Left ventricle myocardium inferior (tissue), 1 donor: ENCODE results near the gene CCDC57. TPM values are rescaled to one million over a fixed set of nuclear protein-coding genes. Genes with fewer than 3 reads are reported as not detected.

Experiments
- DNase-seq: peaks from one replicate; pipeline ENCODE4 v3.0.0-alpha.2; 2020
- H3K27ac ChIP-seq: fragments of 200-600 bp; replicated peaks from 2 replicates; pipeline ENCODE4 v1.8.0; 2021
- H3K27me3 ChIP-seq: fragments of 200-600 bp; 2 replicates; pipeline ENCODE4 v1.8.0; 2021; ENCODE audit warnings: low read depth
- H3K36me3 ChIP-seq: fragments of 200-600 bp; 2 replicates; pipeline ENCODE4 v1.8.0; 2021
- H3K4me1 ChIP-seq: fragments of 200-600 bp; 2 replicates; pipeline ENCODE4 v1.8.0; 2021
- H3K4me3 ChIP-seq: fragments of 200-600 bp; 2 replicates; pipeline ENCODE4 v1.8.0; 2021; ENCODE audit warnings: mild to moderate bottlenecking, moderate library complexity
- H3K9me3 ChIP-seq: fragments of 200-600 bp; replicated peaks from 2 replicates; pipeline ENCODE4 v1.8.0; 2021
- intact Hi-C: fragments of 100-400 bp; cut with micrococcal nuclease; formaldehyde crosslinking; loops from one replicate; pipeline ENCODE4 v1.11.0; 2022
- total RNA-seq: library from RNA; stranded (reverse); fragmentation: NEBNext Ultra II Directional; extraction: Animal tissue kit (Norgen Biotek cat#: 25700); gene quantifications from one replicate; pipeline ENCODE4 v1.2.1, GENCODE V29; 2021
- TF ChIP-seq, protein P1 (sequence below): fragments of 200-600 bp; IDR thresholded peaks from 2 replicates; pipeline ENCODE4 v1.8.0; 2021; ENCODE audit warnings: antibody characterized with exemption, mild to moderate bottlenecking, borderline replicate concordance
- donor health status: DM: no; HTN: yes; CAD: no; lungs with severe emphysema.

Gene CCDC57
- total RNA-seq, 1 donor from 2014 or later, result 8.1 TPM

DNA sequence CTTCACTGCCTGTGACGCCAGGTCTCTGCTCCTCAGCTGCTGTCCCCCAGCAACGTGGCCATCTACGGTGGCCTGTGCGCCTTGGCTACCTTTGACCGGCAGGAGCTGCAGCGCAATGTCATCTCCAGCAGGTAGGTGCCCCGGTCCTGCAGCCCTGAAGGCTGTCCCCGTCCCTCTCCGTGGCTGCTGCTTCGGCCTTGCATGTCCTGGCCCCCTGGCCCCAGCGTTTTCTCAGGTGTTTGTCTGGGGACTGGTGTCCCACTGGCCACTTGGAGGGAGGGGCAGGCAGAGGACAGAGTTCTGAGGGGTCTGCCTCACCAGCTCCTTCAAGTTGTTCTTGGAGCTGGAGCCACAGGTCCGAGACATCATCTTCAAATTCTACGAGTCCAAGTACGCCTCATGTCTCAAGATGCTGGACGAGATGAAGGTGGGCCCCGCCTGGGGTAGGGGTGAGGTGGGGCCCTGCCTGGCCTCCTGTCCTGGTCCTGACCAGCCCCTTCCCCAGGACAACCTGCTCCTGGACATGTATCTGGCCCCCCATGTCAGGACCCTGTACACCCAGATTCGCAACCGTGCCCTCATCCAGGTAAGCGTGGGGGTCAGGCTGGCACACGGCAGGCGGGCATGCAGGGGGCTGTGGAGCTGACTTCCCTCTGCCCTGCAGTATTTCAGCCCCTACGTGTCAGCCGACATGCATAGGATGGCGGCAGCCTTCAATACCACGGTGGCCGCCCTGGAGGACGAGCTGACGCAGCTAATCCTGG is 156.5 kb downstream of the CCDC57 start:
- Histone ChIP-seq H3K27me3 (no peaks in the 10 kb centered on the region), H3K4me1 (peaks cover 24% of the 10 kb centered on the region), H3K27ac (no peak overlapping the region), H3K36me3 (peaks cover 76% of the 10 kb centered on the region), H3K9me3 (no peaks in the 10 kb centered on the region), H3K4me3 (no peak overlapping the region)
- TF ChIP-seq, protein P1, sequence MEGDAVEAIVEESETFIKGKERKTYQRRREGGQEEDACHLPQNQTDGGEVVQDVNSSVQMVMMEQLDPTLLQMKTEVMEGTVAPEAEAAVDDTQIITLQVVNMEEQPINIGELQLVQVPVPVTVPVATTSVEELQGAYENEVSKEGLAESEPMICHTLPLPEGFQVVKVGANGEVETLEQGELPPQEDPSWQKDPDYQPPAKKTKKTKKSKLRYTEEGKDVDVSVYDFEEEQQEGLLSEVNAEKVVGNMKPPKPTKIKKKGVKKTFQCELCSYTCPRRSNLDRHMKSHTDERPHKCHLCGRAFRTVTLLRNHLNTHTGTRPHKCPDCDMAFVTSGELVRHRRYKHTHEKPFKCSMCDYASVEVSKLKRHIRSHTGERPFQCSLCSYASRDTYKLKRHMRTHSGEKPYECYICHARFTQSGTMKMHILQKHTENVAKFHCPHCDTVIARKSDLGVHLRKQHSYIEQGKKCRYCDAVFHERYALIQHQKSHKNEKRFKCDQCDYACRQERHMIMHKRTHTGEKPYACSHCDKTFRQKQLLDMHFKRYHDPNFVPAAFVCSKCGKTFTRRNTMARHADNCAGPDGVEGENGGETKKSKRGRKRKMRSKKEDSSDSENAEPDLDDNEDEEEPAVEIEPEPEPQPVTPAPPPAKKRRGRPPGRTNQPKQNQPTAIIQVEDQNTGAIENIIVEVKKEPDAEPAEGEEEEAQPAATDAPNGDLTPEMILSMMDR, result no peak
- no peak for DNase-seq
- intact Hi-C loops, result no loop called here

GRCh38 chr17:82055023-82055964 is 157.3 kb downstream of the CCDC57 start:
- no peaks in the 10 kb centered on the region for H3K27me3 ChIP-seq
- peaks cover 33% of the 10 kb centered on the region for H3K4me1 ChIP-seq
- peaks cover 69% of the 10 kb centered on the region for H3K36me3 ChIP-seq
- no peak for DNase-seq
- TF ChIP-seq, protein P1, result no peak
- no peaks in the 10 kb centered on the region for H3K9me3 ChIP-seq
- no peak overlapping the region for H3K4me3 ChIP-seq
- H3K27ac ChIP-seq, result no peak overlapping the region
- intact Hi-C loops, result no loop called here

DNA sequence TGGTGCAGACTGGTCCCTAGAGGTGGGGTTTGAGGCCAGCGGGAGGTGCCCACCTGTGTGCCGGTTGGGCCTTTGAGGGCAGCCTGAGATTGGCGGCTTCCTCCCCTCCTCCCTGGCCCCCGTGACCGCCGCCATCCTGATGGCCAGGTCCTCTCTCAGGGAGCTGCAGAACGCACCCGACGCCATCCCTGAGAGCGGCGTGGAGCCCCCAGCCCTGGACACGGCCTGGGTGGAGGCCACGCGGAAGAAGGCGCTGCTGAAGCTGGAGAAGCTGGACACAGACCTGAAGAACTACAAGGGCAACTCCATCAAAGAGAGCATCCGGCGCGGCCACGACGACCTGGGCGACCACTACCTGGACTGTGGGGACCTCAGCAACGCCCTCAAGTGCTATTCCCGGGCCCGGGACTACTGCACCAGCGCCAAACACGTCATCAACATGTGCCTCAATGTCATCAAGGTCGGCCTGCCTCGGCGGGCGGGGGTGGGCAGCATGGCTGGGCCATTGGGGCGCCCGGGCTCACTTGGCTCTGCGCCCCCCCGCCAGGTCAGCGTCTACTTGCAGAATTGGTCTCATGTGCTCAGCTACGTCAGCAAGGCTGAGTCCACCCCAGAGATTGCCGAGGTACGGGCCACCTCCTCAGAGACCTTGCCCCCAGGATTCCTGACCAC is 158.2 kb downstream of the CCDC57 start:
- DNase-seq, result no peak
- Histone ChIP-seq H3K27me3 (no peaks in the 10 kb centered on the region), H3K4me3 (no peak overlapping the region), H3K27ac (no peak overlapping the region), H3K9me3 (no peaks in the 10 kb centered on the region), H3K36me3 (peaks cover 69% of the 10 kb centered on the region), H3K4me1 (peaks cover 41% of the 10 kb centered on the region)
- TF ChIP-seq, protein P1, result no peak
- intact Hi-C loops, result no loop called here

- intact Hi-C loops, result no loop called here
- no peak for DNase-seq
- peaks cover 44% of the 10 kb centered on the region for H3K4me1 ChIP-seq
- H3K27ac ChIP-seq, result no peak overlapping the region
- peaks cover 70% of the 10 kb centered on the region for H3K36me3 ChIP-seq
- H3K9me3 ChIP-seq, result no peaks in the 10 kb centered on the region
- TF ChIP-seq, protein P1, result no peak
- no peaks in the 10 kb centered on the region for H3K27me3 ChIP-seq
- H3K4me3 ChIP-seq, result peak overlapping the region; percentile 91
Measured at GRCh38 chr17:82053556-82054263, 158.9 kb downstream of the CCDC57 start.

- no peak for DNase-seq
- intact Hi-C loops, result no loop called here
- H3K4me1 ChIP-seq, result peaks cover 44% of the 10 kb centered on the region
- no peaks in the 10 kb centered on the region for H3K27me3 ChIP-seq
- TF ChIP-seq, protein P1, result no peak
- no peaks in the 10 kb centered on the region for H3K9me3 ChIP-seq
- peak overlapping the region; percentile 91 for H3K4me3 ChIP-seq
- no peak overlapping the region for H3K27ac ChIP-seq
- peaks cover 70% of the 10 kb centered on the region for H3K36me3 ChIP-seq
Measured at GRCh38 chr17:82053130-82053529, 159.5 kb downstream of the CCDC57 start.
